NOMO-1 treated with dmso at 0.1 percent for 144 hours (cell line): ENCODE results near the gene FAM20A.
A peak's percentile ranks its signal among the peaks of the same experiment; 100 is the strongest.

Experiments
- DNase-seq: peaks from one replicate; lab custom pipeline; 2025; ENCODE audit not compliant: unreplicated experiment; lab: John Stamatoyannopoulos, UW

The FAM20A gene

DNA sequence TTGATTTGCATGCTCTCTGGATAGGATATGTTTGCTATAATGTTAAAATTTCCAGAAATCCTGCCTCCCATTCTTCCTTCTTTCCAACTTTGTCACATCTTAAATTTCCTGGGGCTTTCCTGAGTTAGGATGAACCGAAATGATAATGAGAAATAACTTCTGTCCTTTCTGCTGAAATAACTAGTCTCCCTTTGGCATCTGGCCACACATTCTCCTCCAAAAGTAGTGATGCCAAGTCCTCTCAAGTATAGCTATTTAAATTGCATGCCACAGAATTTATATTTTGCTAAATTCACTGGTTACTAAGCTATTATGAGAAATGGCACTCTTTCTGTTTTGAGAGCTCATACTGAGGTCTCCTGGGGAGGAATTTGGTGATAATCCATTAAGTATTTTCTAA lies 30.6 kb downstream of the FAM20A start:
- no peak for DNase-seq

DNA sequence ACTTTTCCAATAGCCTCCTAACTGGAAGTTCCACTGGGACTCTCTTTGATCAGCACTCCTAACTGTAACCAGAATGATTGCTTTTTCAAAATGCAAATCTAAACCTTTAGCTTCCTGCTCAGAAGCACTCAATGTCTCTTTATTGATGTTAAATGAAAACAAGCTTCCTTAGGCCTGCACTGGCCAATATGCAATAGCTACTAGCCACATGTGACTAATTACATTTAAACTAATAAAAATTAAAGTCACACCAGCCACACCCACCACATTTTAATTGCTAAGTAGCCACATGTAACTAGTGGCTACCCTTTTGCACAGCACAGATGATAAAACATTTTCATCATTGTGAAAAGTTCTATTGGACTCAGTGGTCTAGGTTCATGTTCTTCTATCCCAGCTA lies 31.8 kb downstream of the FAM20A start:
- DNase-seq = no peak

DNA sequence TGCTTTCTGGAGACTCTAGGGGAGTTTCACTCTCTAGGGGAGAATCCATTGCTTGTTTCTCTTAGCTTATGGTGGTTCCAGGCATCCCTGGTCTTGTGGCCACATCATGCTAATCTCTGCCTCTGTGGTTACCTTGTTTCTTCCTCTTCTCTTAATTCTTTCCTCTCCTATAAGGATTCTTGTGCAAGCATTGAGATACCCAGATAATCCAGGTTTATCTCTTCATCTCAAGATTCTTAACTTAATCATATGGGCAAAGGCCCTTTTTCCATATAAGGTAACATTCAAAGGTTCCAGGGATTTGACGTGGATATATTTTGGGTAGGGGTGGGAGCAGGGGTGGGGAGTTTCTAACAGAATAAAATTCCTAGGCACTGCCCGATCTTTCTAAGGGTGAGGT lies 32.6 kb downstream of the FAM20A start:
- DNase-seq = no peak

DNA sequence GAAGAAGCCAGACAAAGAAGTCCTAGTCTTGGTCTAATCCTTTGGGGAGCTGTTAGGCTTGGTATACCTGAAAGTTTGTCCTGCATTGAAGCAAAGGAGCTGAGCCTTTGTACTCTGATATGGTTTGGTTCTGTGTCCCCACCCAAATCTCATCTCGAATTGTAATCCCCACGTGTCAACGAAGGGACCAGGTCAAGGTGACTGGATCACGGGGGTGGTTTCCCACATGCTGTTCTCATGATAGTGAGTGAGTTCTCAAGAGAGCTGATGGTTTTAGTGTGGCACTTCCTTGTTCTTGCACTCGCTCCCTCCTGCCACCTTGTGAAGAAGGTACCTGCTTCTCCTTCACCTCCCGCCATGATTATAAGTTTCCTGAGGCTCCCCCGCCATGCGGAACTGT lies 33.6 kb downstream of the FAM20A start:
- DNase-seq = no peak

DNA sequence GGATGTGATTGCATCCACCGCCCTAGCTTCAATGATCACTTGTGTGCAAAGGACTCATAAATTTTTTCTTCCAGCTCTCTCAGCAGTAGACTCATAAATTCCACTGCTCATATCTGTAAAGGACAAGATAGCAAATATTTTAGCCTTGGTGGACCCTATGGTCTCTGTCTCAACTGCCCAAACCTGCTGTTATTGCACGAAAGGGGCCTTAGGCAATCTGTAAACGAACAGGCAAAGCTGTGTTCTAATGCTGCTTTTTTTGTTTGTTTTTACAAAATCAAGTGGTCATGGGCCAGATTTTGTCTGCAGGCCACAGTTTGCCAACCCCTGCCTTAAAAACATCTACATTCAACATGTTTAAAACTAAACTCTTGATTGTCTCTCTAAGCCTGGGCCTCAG lies 34.1 kb downstream of the FAM20A start:
- DNase-seq = no peak

DNA sequence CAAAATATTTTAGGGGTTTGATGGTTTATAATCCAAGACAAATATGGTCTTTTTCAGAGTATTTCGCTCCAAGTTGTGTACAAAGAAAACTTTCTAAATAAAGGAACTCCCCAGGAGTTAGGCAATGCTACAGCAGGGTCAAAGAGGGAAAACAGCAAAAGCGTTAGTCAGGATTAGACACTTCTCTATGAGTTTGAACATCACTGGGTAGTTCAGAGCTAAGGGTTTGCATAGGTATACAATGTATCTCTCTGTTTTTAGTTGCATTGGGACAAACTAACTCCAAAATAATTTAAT lies 34.8 kb downstream of the FAM20A start:
- no peak for DNase-seq

DNA sequence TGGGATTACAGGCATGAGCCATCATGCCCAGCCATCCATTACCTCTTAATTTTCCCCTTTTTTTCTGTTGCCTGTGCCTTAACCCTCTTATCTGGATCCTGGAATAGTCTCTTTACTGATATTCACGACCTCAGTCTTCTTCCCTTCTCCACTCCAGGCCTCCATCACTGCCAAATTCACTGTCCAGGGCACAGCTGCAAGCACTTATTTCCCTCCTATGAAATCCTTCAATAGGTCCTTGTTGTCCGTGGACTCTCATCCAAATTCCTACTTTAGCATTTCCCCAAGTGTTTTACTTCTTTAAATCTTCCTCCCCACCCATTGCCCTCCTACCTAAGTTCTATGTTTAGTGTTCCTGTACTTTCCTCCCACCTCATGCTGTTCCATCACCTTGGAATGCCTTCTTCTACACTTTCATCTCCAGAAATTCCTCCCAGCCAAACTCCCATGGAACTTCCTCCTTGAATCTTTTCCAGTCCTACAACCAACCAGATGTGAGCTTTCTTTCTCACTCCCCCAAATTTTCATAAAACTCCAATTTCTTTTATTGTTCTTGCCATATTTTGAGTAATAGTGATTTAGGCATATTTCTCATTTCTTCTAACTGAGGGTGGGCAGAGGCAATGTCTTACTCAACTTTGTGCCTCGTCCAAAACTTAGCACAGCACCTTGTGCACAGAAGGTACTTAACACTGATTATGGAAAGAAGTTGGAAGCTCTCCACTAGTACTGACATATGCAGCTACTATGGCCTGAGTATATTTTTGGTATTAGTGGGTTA lies 35.3 kb downstream of the FAM20A start:
- DNase-seq = no peak

DNA sequence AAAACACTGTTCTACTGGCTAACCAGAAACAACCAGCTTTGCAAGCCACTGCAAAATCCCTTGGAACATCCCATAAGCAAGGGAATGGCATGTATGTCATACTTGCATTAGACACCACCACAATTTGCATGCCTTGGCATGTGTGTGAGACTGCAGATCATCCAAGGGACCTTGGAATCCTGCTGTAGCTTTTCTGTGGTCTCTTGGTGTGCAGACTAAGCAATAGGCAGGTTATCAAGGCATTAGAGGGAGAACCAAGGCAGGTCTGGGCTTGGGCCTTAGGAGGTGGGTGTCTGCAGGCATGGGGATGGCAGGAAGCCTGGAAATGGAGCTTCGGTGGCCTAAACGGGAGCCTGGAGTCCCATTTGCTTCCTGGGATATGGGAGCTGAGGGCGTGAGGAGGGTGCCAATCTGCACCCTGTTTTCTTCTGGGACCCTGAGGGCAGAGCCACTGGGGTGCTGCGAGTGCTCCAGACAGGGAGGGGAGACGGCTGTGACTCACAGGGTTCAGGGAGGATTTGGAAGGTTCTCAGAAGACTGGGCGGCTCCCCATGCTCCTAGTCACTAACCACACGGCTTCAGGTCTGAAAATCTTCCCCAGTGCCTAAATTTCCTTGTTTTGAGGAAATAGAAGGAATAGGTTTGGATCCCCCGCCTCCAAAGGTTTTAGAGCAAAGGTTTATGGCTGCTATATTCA lies 36.6 kb downstream of the FAM20A start:
- DNase-seq = no peak

DNA sequence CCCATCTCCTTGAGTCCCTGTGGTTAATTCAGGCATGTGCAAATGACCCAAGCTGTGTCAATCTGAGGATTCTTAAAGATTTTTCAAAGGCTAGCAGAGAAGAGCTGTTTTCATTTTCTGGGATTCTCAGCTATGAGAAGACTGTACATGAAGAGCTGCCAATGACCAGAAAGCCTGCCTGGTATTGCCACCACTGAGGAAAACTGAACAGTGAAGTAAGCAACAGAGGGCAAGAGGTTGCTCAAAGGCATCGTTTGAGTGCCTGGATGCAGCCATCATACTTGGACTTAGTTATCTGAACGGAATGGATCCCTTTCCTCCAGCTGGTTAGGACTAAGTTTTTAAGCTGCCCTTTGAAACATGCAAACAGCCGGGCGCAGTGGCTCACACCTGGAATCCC lies 38.4 kb downstream of the FAM20A start:
- DNase-seq = no peak

DNA sequence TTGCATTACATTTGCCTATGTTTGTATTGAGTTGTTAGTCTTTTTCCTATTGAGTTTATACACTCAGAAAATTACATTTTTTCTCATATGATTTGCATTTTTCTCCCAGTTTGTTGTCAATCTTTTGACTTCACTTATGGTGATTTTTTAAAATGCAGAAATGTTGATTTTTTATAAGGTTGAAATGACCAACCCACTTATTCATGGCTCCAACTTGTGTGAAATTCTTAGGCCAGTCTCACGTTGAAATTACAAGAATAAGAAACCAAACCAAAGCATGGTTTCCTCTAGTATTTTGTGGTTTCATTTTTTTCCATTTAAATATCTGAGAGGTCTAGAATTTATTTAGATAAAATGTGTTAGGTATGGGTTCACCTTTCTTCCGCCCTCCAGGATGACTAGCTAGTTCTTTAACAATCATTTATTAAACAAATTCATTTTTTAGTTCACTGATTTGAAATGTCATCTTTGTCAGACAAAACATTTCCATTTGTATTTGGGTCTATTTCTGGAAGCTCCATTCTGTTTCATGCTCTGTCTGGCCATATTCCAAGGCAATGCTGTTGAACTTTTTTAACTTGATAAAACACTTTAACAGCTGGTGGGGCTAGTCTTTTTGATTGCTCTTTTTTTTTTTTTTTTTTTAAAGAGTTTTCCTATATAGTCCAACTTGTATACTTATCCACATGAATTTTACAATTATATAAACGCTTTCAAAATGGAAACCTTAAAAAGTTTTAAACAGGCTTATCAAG lies 40.0 kb downstream of the FAM20A start:
- no peak for DNase-seq

DNA sequence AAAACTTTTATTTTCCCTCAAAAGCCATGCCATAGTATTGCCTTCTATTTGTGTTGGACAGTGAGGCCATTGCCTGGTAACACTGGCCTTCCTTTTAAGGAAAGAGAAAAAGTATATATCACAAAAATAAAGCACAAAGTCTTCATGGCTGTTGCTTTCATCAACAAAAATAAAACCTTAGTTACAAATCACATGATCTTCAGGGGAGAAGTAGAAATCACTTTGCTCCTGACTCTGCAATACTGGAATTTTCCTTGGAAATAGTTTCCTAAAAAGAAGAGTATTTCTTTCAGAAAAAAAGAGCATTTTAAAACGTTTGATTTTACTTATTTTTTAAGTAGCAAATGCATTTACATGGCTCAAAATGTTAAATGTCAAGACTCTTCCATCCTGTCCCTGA lies 41.9 kb downstream of the FAM20A start:
- DNase-seq = no peak

DNA sequence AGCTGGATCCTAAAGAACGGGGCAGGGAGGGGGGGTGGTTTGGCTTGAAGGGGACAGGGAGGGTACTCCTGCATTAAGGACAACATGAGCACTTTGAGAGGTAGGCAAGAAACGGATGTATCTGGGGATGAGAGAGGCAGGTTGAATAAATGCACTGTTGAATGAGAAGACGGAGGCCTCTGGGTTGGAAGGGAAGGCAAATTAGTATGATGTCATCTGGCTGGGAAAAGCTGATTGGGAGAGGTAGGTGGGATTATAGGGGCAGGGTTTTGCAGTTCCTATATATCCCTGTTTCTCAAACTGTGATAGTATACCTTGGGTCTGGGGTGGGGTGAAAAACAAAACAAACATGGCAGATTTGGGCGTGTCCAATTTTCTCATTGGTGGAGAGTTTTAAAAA lies 44.6 kb downstream of the FAM20A start:
- DNase-seq = no peak

DNA sequence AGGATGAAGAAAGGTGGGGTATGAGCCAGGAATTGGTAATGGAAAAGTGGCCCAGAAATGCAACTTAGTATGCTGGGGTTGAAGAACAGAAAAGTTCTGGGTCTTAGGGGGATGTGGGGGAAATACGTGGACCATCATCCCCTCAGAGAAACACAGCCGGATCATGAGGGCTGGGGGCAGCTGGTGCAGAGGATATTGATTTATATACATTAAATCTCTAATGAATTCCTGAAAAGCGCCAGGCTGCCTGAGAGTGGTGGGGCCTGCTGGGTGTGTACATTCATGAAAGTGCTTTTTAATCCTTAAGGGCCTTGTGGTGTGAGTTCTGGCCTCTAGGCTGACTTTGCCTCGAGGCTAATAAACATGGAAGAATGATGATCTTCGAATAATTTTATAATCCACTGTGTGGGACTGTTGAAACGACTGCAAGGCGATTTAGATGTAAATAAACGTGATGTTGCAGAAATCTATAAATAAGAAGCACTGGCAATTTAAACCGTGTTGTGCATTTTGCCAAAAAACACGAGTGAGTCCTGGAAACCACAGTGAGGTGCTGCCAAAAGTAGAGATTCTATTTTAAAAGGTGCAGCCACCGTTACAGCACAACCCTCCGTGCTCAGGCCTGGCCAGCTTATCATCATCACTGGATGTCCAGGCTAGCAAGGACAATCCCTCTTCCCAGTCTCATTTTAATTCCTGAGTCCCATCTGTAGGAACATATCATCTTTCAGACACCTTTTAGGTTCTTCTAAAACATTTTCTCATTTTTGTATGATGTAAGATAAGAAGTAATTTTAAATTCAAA lies 56.9 kb downstream of the FAM20A start:
- DNase-seq = no peak

DNA sequence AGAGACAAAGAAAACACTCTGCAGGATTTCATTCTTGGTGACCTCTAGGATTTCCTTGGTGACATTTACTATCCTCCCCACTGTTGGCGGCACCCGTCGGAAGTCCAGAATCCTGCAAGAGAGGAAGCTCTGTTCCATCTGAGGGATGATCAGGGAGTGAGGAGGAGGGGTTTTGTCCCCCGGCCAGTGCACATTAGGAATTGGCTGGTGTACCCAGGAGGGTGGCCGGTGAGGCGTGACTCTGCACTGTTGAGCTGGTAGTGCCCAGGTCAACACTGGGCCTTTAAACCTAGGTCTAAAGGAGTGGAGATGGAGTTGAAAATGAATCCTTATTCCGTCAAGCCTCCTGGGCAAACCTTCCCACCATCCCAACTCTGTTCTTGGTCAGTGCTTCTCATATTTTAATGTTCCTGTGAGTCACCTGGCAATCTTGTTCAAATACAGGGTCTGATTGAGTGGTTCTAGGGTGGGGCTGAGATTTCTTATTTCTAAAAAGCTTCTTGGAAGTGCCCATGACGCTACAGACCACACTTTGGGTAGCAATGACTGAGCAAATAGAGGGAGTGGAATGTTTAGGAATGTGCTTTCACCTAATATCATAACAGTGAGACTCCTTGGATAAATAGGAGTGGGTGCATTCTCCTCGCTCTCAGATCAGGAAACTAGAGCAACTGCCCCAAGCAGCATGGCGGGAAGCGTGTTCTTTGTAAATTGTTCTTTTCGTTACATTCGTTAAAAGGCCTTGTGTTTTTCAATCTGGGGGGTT lies 58.3 kb downstream of the FAM20A start:
- DNase-seq = no peak

DNA sequence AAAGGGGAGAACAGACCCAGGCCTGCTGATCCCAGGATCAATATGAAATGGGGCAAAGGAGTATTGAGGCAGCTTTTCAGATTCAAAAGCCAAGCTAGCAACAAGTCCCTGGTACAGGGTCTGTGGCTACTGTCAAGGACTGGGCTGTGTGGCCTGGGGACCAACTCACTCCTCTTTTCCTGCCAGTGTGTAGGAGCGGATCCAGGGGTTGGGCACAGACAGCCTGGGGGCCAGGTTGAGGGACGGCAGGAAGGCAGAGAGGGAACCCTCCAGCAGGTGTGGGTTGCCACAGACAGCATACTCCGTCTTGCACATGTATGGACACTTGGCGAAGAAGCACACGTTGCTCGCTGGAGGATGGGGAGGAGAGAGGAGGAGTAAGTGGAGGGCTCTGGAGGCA lies 59.4 kb downstream of the FAM20A start:
- DNase-seq = no peak

DNA sequence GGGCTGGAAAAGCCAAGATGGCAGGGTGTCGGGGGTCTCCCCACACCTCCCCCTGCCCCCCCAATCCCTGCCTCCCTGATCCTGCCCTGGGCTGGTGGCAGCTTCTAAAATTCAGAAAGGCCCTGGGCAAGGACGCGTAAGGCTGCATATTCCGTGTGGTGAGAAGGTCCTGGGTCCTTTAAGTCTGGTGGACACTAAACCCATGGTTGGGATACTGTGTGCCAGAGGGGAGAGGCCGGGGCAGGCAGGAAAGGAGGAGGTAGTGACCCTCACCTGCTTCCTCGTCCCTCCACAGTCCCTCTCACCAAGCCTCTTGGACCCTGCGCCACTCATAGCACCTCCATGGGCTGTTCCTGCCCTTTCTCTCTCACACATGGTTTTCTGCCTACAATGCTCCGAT lies 60.2 kb downstream of the FAM20A start:
- DNase-seq = no peak

DNA sequence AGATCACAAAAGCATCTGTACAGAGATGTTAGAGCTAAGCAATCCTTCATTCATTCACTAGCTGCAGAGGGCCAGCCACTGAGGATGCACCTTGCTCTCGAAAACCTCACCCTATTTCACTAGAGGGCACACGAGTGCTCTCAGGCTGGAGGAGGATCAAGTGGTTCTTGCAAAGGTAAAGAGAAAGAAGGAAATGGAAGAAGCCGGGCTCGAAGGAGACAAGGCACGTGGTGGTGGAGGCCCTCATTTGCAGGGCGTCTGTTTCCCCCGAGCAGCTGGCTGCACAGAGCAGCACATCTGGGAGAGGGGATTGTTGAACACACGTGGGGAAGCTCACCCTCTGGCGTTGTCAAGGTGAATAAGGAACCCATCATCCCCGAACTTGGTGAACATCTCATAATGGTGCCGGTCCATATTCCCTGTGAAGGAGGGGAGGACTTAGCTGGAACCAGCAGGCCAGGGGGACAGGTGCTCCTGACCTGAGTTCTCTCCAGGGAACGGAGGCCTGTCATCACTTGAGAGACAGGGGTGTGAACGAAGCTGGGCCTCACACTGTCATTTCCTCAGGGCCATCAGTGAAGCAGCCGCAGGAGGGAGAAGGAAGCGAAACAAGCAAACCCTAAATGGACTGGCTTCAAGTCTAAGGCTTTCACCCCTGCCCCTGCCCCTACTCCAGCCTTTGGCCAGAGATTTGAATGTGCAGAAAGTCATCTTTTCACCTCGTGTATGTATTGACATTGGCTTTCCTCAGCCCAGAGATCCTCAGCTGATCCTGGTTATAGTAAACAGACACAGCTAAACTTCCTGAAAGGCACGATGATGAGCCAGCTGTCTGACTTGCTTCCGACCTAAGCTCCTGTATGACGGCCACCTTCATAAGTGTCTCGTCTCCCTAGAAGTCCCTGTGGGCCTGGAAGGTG lies 61.4 kb downstream of the FAM20A start:
- peak; percentile 68 for DNase-seq

DNA sequence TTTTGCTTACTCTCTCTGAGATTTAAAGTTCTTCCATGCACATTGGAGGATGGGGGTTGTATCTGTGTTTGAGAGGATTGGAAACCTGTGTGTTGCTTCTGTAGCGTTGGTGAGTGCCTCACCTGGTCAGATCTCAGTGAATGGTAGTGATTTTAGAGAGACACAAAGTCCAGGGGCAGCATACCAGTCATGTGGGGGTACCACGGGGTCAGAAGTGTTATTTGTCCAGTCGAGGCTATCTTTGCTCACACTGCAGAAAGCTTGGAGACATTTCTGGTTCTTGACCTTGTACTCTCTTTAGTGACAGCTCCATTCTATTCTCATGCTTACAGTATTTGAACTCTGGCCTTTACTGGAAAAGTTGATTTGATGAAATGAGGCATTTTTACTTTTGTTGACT lies 65.2 kb downstream of the FAM20A start:
- DNase-seq = no peak

DNA sequence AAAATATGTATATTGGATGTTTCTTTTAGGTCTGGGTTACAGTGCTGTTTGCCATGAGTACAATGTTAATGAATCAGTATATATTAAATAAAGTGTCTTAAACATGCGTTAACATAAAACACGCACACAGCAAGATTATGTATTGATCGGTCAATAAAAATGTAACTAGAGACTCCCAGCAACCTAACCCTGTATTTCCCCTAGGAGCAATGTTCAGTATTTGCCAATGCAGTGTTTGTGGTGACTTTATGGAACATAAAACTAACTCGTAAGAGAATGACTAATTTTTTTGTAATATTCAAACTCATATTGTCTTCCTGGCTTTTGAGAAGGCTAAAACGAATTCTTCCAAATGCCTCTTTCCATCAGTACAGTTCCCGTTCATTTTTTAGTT lies 66.5 kb downstream of the FAM20A start:
- DNase-seq = no peak
